HG02678 (cell line): ENCODE measurements around the gene MS4A4A.
"Not testable (repeated sequence)": the region's sequence is repeated elsewhere in the genome, so short reads cannot be mapped to it uniquely, and the experiment has no call there.

Experiments
- ATAC-seq: cut with Tn5 transposase; IDR thresholded peaks from one replicate; pipeline ENCODE4 v1.9.1; 2021; ENCODE audit warnings: mild to moderate bottlenecking, moderate library complexity; ENCODE audit not compliant: unreplicated experiment

MS4A4A gene

DNA sequence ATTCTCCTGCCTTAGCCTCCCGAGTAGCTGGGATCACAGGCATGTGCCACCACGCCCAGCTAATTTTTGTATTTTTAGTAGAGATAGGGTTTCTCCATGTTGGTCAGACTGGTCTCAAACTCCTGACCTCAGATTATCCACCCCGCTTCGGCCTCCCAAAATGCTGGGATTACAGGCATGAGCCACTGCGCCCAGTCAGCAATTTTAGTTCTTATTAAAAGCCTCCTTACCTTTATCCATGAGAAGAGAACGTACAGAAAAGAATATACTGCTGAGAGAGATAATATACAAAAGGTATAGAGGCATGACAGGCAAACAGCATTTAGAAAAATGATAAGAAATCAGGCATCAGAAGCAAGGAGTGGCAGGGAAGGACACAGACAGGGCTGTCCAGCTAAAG is 21.4 kb downstream of the MS4A4A start:
- not testable (repeated sequence) for ATAC-seq

GRCh38 chr11:60303661-60304060 is 23.2 kb downstream of the MS4A4A start:
- no peak for ATAC-seq

DNA sequence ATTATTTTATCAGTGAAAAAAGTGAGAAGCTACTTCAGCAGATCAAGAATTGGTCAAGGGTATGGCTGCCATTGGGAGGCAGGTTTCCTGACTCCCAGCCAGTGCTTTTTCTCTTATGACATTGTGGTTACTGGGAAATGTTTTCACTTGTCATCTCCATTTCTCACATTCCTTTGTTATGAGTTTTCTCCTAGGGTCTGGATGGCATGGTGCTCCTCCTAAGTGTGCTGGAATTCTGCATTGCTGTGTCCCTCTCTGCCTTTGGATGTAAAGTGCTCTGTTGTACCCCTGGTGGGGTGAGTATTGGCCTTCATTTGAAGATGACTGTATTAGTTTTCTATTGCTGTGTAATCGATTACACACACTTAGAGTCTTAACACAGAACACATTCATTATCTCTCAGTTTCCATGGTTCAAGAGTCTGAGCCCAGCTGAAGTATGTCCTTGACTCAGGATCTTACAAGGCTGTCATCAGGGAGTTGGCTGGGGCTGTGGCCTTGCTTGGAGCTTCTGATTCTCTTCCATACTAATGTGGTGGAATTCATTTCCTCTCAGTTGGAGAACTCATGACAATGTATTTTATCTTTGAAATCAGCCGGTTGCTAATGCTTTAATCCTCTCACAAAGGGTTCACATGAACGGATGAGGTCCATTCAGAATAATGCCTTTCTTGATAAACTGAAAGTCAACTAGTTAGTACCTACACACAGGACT is 25.6 kb downstream of the MS4A4A start:
- no peak for ATAC-seq

GRCh38 chr11:60307507-60308195 is 27.2 kb downstream of the MS4A4A start:
- ATAC-seq: no peak

GRCh38 chr11:60310407-60310998 is 30.0 kb downstream of the MS4A4A start:
- ATAC-seq: no peak

GRCh38 chr11:60314635-60315321 is 34.3 kb downstream of the MS4A4A start:
- no peak for ATAC-seq

DNA sequence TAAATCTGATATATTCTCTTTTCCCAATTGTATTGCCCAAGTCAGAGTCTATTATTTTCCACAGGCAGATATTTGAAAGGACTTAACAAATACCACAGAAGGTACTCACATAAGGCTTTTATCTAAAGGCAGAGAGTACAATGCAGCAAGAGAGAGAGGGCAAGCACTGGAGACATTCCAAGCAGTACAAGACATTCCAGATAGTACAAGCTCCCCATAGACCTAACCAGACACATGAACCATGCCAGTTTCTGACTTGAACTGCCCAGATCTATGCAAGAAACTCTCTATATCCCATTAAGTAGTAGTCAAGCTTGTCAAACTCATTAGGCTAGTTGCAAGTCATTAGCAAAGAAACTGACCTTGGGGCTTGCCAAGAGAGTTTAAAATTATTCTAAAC is 35.4 kb downstream of the MS4A4A start:
- ATAC-seq: no peak

DNA sequence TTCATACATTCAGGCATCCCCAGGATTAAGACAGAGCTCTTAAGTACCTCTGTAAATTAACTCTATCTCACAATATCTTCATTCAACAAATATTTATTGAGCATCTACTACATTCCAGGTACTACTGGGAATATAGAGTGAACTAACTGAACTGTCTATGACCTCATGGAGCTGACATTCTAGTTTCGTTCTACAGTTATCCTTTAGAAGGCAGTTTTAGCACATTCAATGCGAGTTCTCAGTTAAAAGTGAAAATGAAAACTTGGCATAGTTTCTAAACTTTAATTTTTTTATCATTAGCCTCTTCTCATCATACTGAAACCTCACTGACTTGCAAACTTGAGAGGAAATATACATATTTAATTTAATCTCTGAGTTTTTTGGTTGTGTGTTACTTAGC is 35.9 kb downstream of the MS4A4A start:
- ATAC-seq: no peak

DNA sequence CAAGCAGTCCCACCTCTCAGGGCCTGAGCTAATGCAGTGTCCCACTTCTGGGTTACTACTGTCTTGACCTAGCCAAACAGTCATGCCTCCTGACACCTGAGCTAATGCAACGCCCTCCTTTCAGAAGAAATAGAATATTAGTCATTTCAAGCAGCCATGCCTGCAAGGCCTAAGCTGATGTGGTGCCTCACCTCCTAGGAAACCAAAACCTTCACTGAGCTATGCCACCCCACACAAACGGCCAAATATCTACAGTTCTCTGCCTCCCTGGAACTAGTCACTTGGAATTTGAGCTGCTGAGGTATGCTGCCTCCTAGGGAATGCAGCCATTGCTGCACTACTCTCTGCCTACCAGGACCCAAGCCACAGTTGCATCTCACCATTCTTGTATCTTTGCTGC is 38.3 kb downstream of the MS4A4A start:
- ATAC-seq: no peak

GRCh38 chr11:60321051-60321450 is 40.6 kb downstream of the MS4A4A start:
- no peak for ATAC-seq

GRCh38 chr11:60326955-60327354 is 46.5 kb downstream of the MS4A4A start, which contains the start of gene MS4A6E:
TSS of gene MS4A6E (plus strand) at chr11:60327255. CDS start at chr11:60334896, 7,641 bp downstream.
- ATAC-seq: no peak

- ATAC-seq: no peak
Measured at GRCh38 chr11:60328460-60328859, 48.0 kb downstream of the MS4A4A start.

- ATAC-seq: no peak
Measured at GRCh38 chr11:60332846-60333245, 52.4 kb downstream of the MS4A4A start.

DNA sequence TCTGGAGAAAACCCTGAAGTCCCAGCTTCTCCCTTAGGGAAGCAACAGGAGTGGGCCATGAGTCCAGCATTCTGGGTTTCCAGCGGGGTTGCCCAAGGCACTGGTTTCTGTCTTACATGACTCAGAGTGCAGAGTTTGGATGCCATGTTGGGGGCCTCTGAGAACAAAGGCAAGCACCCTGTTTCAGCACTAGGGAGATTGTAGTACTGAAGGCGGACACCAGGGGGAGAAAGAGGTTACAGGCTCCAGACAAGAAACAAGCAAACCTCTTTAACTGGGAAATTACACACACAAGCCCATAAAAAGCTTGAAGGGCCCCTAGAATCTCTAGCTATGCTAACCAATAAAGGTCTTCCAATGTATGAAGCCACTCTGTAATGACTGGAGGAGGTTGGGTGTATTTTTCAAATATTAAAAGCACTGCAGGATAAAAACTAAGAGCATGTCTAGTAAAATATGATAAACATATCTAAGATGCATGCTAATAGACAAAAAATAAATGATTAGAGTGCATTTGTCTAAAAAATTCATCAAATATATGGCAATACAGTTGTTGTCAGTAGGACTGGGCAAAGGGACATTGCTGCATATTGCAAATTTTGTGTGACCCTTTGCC is 53.6 kb downstream of the MS4A4A start:
- no peak for ATAC-seq

DNA sequence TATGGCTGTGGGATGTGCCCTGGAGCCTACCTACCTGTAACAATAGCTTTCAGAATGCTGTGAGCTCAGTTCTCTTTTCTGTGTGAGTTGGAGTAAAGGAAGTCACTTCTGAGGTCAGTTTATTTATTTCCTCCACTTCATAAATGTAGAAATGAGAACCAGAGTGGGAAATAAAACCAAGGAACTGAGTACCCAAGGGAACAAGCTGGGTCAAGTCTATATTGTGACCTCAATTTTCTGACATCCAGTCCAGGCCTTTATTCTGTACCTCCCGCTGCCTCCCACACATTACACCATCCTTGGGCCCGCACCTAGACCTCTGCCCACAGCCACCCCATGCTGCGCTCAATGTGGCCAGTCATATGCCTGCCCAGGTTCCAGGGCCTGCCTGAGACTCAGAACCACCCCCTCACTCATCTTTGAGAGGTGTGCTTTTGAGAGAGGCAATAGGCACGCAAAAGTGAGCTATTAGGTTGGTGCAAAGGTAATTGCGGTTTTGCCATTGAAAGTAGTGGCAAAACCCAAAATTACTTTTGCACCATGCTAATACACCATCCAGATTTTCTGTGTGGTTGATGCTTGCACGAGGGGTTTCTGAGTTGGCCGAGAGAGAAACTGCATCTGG is 56.4 kb downstream of the MS4A4A start:
- ATAC-seq: no peak

GRCh38 chr11:60338053-60338452 is 57.6 kb downstream of the MS4A4A start:
- ATAC-seq: no peak

GRCh38 chr11:60339356-60339755 is 58.9 kb downstream of the MS4A4A start:
- no peak for ATAC-seq

DNA sequence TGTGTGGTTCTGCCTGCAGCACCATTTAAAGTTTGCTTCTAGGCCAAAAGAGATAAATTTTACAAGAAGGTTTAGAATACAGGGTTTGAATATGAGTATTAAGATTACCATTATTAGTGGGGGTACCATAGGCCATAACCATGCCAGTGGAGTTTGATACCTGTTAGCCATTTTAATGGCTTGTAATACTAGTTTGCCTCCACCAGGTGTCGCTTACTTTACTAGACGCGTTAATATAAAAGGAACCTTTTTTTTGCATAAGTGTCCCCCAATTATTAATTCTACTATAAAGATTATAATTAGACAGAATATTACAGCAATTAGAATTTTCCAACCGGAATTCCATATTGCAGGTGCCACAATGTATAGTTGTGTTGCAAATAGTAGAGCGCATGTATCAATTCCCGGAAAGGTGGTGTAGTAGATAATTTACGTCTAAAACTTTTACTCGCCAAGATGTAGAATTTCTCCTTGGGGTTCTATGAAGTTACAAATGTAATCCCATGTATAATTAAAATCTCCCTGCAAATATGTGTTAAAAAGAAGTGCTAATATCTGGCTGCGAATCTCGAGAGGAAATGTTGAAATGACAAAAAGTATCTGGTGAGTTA is 62.7 kb downstream of the MS4A4A start:
- ATAC-seq: no peak

DNA sequence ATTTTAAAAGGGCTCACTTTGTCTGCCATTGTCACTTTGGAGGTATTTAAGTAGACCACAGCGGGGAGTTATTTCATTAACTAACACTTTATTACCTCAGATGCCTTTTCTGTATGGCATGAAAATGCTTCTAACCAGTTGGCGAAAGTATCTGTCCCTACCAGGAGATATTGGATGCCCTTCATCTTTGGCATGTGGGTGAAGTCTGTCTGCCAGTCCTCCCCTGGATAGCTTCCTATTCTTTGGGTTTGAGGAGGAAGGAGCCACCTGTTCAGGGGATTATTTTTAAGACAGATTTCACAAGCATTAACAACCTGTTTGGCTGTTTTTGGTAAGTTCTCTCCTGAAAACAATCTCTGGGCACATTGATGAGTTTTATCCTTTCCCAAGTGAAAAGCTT is 63.7 kb downstream of the MS4A4A start:
- ATAC-seq: no peak

DNA sequence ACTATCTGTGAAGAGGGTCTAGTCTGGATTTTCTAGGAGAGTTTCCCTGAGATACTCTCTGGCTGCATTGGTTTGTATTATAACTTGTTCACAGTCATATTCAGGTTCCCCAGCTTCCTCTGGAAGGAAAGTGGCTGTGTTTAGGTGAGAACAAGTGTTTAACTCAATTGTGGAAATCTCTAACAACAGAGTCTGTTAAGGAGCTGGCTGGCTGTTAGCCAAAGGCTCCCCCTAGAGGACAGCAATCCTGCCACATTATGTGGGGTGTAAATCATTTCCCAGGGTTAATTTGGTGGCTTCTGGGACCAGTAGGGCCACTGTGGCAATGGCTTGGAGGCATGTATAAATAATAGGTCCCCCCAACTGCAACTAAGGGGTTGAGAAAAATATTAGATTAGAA is 65.0 kb downstream of the MS4A4A start:
- no peak for ATAC-seq
